HG02938 (cell line): ENCODE measurements around the gene PTBP1.

Experiments
- ATAC-seq: cut with Tn5 transposase; IDR thresholded peaks from one replicate; pipeline ENCODE4 v1.9.1; 2021; ENCODE audit warnings: mild to moderate bottlenecking, moderate library complexity; ENCODE audit not compliant: unreplicated experiment

PTBP1 gene

DNA sequence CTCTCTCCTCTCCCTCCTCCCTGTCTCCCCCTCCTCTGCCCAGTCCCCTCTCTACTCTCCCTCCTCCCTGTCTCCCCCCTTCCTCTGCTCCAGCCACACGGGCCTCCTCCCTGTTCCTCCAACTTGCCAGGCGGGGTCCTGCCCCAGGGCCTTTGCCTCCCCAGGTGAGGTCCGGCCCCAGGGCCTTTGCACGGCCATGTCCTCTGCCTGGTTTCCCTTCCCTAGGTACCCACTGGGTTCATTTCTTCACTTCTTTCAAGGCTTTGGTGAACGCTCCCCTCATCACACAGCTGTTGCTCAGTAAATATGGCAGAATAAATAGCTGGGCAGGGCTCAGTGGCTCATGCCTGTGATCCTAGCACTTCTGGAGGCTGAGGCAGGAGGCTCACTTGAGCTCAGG, 25.2 kb upstream of the PTBP1 start:
- ATAC-seq = no peak

DNA sequence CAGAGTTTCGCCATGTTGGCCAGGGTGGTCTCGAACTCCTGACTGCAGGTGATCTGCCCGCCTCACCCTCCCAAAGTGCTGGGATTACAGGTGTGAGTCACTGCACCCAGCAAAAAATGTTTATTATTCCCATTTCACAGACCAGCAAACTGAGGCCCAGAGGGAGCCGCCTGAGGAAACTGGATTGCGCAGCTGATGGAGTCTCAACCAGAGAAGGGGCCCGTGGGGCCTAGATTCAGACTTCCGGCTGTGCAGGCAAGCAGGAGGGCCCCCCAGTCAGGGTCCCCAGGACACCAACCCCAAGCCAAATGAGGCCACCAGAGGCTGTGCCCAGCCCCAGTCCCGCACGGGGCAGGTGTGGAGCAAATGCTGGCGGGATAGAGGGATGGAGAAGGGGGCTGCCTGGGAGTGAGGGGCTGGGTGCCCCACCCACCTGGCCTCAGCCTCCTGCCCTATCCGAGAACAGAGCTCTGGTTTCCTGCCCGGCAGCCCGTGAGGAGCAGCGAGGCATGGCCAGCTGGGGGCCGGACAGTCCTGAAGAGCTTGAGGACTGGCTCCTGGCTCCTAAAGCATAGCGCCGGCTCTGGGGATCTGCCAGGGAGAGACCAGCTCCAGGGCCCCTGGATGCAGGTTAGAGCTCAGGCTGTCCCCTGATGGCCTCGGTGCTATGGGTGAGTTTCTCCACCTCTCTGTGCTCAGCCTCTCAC, 24.4 kb upstream of the PTBP1 start:
- no peak for ATAC-seq

DNA sequence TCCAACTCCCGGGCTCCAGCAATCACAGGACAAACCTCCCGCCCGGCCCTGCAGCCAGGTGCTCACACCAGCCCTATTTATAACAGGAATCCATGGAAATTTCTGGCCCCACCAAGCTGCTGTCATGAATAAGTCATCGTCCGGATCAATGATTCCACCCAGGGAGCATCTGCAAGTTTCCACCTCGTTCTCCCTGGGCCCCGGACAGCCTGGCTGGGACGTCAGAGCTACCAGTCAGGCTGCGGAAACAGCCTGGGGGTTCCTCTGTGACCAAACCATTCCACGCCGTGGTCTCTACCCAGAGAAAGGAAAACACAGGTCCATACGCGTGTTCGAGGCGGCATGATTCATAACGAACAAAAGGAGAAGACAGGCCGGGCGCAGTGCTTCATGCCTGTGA, 20.7 kb upstream of the PTBP1 start:
- ATAC-seq = no peak

DNA sequence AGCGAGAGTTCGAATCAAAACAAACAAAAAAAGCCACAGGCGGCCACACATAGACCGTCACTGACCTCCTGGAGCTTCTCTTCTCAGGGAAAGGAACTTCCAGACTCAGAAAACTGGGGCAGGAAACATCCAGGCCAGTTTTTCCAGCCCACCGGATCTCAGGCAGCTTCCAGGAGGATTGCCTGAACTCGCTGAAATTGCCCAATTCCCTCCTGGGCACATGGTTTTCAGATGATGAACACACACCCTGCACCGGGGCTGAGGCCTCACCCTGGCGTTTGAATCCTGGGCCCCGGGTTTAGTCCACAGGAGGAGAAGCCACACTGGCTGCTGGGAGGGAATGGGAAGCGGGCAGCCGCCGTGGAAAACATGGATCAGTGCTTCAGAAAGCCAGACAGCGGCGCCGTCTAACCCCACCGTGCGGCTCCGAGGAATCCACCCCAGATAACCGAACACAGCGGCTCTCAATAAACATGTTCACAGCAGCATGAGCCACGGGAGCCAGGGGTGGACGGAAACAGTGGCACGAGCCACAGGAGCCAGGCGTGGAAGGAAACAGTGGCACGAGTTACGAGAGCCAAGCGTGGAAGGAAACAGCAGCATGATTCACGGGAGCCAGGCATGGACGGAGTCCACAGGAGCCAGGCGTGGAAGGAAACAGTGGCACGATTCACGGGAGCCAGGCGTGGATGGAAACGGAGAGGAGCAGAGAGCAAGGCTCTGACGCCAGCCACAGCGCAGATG, 18.2 kb upstream of the PTBP1 start:
- no peak for ATAC-seq

GRCh38 chr19:780935-781334, 16.3 kb upstream of the PTBP1 start:
- ATAC-seq = no peak

DNA sequence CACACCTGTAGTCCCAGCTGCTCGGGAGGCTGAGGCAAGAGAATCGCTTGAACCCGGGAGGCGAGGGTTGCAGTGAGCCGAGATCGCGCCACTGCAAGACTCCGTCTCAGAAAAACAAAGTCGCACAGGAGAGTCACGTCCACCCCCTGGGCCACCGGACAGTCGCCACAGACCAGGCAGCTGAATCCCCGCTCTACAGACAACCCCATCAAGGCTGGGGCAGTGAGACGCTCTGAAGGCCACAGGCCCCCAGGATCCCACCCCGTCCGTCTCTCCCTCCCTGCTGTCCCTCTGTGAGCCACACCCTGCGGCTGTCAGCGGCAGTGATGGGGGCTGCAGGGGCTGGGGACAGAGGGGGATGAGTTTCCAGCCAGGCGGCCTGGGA, 15.5 kb upstream of the PTBP1 start:
- ATAC-seq = no peak

- ATAC-seq = no peak
Measured at GRCh38 chr19:782185-782877, 14.9 kb upstream of the PTBP1 start.

- no peak for ATAC-seq
Measured at GRCh38 chr19:782878-783668, 14.2 kb upstream of the PTBP1 start.

- no peak for ATAC-seq
Measured at GRCh38 chr19:784541-784940, 12.7 kb upstream of the PTBP1 start.

DNA sequence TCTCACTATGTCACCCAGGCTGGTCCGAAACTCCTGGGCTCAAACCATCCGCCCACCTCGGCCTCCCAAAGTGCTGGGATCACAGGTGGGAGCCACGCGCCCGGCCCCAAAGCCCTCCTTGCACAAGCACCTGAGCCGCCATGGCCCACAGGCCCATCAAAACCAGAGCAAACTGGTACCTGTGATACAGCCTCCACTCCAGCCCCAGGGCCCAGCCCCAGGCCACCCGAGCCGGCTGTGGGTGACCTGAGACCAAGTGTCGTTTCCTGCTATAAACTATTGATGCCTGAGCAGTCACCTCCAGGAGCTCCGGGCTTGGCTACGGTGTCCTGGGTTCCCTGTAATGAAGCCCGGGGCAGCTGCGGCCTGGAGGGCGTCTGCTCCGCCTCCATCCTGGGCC, 9.7 kb upstream of the PTBP1 start:
- ATAC-seq = no peak

- no peak for ATAC-seq
Measured at GRCh38 chr19:788686-788982, 8.6 kb upstream of the PTBP1 start.

DNA sequence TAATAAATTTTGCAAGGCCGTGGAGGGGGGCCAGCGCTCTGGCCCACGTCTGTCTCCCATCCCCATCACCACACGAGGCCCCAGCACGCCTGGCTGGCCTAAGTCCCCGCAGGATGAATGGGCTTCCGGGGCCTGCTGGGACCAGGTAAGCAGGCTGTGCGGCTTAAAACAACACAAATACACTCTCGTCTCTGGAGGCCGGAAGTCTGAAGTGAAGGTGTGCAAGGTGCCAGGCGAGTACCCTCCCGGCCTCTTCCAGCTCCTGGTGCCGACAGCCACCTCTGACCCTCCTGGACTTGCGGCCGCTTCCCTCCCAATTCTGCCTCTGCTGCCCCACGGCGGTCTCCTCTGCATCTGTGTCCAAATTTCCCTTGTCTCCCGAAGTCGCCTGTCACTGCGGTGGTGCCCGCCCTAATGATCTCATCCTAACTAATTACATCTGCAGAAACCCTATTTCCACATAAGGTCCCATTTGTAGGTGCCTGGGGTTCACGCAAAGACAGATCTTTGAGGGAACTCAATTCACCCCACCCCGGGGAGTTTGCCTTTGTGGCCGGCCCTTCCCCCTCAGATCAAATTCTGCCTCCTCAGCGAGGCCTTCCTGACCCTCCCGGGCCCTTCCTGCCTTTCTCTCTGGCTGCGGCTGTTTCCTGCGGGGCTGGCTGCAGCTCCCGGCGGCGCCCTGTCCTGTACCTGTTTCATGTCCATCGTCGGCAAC, 8.1 kb upstream of the PTBP1 start:
- ATAC-seq = no peak

DNA sequence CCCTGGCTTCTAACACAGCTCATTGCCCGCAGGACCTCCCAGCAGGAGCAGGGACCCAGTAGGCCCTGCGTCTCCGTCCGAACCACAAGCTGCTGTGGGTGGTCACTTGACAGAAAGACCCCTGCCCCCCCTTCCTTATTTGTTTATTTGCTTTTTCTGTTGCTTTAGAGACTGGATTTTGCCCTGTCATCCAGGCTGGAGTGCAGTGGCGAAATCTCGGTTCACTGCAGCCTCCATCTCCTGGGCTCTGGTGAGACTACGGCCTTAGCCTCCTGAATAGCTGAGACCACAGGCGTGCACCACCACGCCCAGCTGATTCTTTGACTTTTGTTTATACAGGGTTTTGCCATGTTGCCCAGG, 7.6 kb upstream of the PTBP1 start:
- no peak for ATAC-seq

- ATAC-seq = no peak
Measured at GRCh38 chr19:791007-791566, 6.2 kb upstream of the PTBP1 start.

- ATAC-seq = no peak
Measured at GRCh38 chr19:791567-792305, 5.5 kb upstream of the PTBP1 start.

GRCh38 chr19:792306-792885, 4.9 kb upstream of the PTBP1 start:
- ATAC-seq = no peak

DNA sequence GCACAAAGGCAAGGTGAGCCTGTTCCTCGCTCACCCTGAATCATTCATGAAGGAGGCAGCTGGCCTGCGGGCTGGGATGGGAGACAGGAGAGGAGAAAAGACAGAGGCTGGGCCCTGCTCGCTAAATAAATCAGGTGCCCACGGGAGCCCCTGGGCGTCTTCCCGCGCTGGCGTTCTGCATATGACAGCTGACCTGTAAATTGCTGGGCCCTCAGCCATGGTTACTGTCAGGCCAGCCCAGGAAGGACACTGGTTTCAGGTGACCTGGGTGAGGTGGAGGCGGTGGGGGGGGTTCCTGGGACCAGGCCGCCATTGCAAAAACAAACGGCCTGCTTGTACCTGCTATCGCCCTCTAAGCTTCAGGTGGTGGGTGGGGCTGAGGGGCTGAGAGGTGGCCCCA, 3.4 kb upstream of the PTBP1 start:
- no peak for ATAC-seq

DNA sequence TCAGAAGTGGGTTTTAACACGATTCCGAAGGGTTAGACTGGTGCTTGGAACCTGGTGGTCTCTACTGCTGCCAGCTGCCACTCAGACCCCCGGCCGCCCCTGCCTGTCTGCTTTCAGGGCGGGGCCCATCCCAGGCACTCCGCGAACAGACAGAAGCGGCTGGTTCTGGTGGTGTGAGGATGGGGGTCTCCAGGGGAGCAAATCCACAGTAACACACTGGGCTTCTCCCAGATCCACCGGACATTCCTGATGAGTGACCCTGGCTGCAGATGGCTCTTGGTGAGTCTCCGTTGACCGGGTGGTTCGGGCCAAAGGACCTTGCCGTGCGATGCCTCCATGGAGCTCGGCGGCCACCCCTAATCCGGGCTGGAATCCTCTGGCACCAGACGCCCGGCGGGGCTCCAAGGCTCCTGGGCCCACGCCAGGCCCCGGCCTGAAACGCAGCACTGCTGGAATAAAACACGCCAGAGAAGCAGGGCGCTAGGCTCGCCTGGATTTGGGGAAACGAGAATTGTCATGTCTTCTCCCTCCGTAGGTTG, 2.1 kb upstream of the PTBP1 start:
- ATAC-seq = no peak
